Gastroesophageal sphincter (tissue), 3 donors: Measurements from ENCODE around the gene TUBB6.

Experiments
- POLR2A ChIP-seq, 2 donors: fragments of 450-650 bp; IDR thresholded peaks; one replicate each; pipeline ENCODE4 v1.6.1; 2017; ENCODE audit warnings: antibody characterized with exemption in 2 of 2, mild to moderate bottlenecking in 2 of 2, moderate library complexity in 1 of 2
- POLR2AphosphoS5 ChIP-seq: sonication (generic); formaldehyde crosslinking; IDR thresholded peaks from one replicate; pipeline ENCODE4 v1.6.1; 2017; ENCODE audit warnings: antibody characterized with exemption
- TF ChIP-seq, protein P1 (sequence below), 4 experiments: fragments of 200-600 bp in 2 of 4; fragments of 450-650 bp in 2 of 4; sonication (generic) in 1 of 4; IDR thresholded peaks; one replicate each; pipeline ENCODE4 v1.5.1; 2017 to 2019; ENCODE audit warnings: antibody characterized with exemption in 4 of 4, mild to moderate bottlenecking in 2 of 4, moderate library complexity in 2 of 4

DNA sequence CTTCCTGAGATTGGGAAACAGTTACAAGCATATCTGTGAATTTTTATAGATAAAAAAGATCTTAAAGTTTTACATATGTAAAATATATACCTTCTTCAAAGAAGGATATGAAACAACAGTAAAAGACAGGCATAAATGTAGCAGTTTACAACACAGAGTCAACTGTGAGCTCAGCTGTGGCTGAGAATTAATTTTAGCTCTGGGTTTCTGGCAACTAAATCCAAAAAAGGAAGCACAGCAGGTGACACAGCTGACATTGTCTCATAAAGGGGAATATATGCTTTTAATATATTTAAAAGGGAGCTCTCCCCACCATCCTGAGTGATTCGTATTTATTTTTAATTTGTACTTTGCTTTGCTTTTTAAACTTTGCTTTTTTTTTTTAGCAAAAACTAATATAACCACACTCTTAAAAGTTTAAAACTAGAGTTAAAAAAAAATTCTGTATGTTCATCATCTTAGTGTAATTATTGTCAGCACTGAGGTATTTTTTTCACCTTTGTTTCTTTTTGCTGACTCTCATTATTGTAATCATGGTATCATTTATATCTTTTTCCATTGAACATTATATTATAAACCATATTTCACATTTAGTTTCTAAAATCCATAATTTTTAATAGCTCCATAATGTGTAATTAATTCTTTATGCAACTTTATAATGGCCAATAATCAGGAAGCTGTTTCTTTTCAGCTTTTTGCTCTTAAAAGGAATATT is 6.7 kb downstream of the TUBB6 start:
- TF ChIP-seq POLR2A (IDR thresholded peaks at IDR 0.05) (no peak), POLR2AphosphoS5 (no peak)
- TF ChIP-seq, protein P1, sequence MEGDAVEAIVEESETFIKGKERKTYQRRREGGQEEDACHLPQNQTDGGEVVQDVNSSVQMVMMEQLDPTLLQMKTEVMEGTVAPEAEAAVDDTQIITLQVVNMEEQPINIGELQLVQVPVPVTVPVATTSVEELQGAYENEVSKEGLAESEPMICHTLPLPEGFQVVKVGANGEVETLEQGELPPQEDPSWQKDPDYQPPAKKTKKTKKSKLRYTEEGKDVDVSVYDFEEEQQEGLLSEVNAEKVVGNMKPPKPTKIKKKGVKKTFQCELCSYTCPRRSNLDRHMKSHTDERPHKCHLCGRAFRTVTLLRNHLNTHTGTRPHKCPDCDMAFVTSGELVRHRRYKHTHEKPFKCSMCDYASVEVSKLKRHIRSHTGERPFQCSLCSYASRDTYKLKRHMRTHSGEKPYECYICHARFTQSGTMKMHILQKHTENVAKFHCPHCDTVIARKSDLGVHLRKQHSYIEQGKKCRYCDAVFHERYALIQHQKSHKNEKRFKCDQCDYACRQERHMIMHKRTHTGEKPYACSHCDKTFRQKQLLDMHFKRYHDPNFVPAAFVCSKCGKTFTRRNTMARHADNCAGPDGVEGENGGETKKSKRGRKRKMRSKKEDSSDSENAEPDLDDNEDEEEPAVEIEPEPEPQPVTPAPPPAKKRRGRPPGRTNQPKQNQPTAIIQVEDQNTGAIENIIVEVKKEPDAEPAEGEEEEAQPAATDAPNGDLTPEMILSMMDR (IDR thresholded peaks at IDR 0.05) = no peak
